Epidermal melanocyte (primary cell): ENCODE results near the gene KIF26B.

Experiments used
- DNase-seq: peaks from one replicate; pipeline ENCODE4 v3.0.0; 2011; ENCODE audit warnings: low spot score; ENCODE audit not compliant: insufficient read length

The KIF26B gene

GRCh38 chr1:245585252-245585959 lies 430.6 kb downstream of the KIF26B start:
- DNase-seq: peak; percentile 54

- DNase-seq: no peak
Observed at GRCh38 chr1:245587435-245588115, 432.8 kb downstream of the KIF26B start.

- no peak for DNase-seq
Observed at GRCh38 chr1:245588116-245588639, 433.4 kb downstream of the KIF26B start.

- DNase-seq: no peak
Observed at GRCh38 chr1:245589316-245589715, 434.5 kb downstream of the KIF26B start.

- DNase-seq: no peak
Observed at GRCh38 chr1:245589906-245590305, 435.1 kb downstream of the KIF26B start.

- no peak for DNase-seq
Observed at GRCh38 chr1:245590726-245591125, 435.9 kb downstream of the KIF26B start.

- DNase-seq: no peak
Observed at GRCh38 chr1:245591346-245592188, 436.8 kb downstream of the KIF26B start.

- DNase-seq: no peak
Observed at GRCh38 chr1:245592189-245592460, 437.3 kb downstream of the KIF26B start.

- DNase-seq: no peak
Observed at GRCh38 chr1:245598524-245599305, 443.9 kb downstream of the KIF26B start.

- peak; percentile 59 for DNase-seq
Observed at GRCh38 chr1:245599371-245600174, 444.8 kb downstream of the KIF26B start.

GRCh38 chr1:245600658-245601057 lies 445.9 kb downstream of the KIF26B start:
- no peak for DNase-seq

- DNase-seq: no peak
Observed at GRCh38 chr1:245603311-245603865, 448.6 kb downstream of the KIF26B start.

- DNase-seq: no peak
Observed at GRCh38 chr1:245604979-245605378, 450.2 kb downstream of the KIF26B start.

- DNase-seq: no peak
Observed at GRCh38 chr1:245605480-245606156, 450.8 kb downstream of the KIF26B start.

GRCh38 chr1:245606157-245606725 lies 451.5 kb downstream of the KIF26B start:
- no peak for DNase-seq

- no peak for DNase-seq
Observed at GRCh38 chr1:245608271-245608670, 453.5 kb downstream of the KIF26B start.

GRCh38 chr1:245609354-245610150 lies 454.8 kb downstream of the KIF26B start:
- no peak for DNase-seq

- no peak for DNase-seq
Observed at GRCh38 chr1:245611251-245611650, 456.5 kb downstream of the KIF26B start.
